ENCODE data around the gene BLM. TPM values are rescaled to one million over a fixed set of nuclear protein-coding genes. Genes with fewer than 3 reads are reported as not detected.

Gene BLM
- total RNA-seq, 2 experiments from 2014 or later: 59.5 to 73.7 TPM

DNA sequence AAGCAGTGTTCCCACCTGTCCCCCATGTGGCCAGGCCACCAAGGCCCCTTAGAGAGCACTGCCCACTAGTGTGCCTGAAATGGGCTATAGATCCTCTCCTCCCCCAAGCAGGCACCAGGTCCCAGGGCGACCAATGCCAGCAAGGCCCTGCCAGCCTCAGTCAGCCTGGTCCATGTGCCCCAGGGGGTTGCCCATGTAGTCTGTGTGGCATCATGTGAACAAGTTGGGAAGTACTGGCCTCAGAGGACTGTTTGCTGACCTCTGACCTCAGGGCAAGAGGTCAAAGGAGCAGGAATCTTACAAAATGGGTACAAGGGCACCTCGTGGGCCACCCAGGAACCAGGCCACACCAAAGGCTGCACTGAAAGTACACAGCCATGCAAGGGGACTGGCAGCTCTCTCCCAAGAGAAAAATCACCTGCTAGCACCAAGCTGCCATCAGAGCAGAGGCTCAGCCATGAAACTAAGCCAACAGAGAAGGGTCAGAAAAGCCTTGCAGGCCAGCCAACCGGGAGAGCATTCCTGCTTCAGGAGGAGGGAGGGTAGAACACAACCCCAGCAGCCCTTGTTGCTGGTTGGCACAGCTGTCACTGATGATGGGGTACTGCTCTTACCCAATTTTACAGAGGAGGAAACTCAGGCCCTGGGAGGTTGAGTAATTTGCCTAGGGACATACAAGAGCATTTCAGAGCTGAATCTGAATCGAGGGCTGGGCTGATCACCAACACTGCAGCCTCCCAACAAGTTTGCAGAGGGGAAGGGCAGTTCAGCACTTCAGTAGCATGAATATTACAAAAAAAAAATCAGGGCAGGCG, 146.0 kb downstream of the BLM start:
- ATAC-seq (no peak), DNase-seq (no peak)
- Mint-ChIP-seq H3K4me1 (peaks cover 48% of the 10 kb centered on the region), H3K27ac (peak overlapping the region; percentile 85), H3K36me3 (ENCODE audit: low read depth) (no peaks in the 10 kb centered on the region), H3K27me3 (peaks cover 5% of the 10 kb centered on the region), H3K9me3 (ENCODE audit: low read depth) (no peaks in the 10 kb centered on the region), H3K4me3 (no peak overlapping the region)
- ChIA-PET POLR2A (interaction anchor here (1.0 to 1.6 kb wide), 7 partner anchors 9 to 48 kb away, joined by 4 to 13 read pairs (median 5); no protein-coding TSS in a partner anchor), CTCF (interaction anchor here (0.8 to 0.9 kb wide), 2 partner anchors 30 to 146 kb away, joined by 4 read pairs; partner anchors contain the start of gene BLM)
- intact Hi-C loops (cut with DNase I, micrococcal nuclease): no loop called here

DNA sequence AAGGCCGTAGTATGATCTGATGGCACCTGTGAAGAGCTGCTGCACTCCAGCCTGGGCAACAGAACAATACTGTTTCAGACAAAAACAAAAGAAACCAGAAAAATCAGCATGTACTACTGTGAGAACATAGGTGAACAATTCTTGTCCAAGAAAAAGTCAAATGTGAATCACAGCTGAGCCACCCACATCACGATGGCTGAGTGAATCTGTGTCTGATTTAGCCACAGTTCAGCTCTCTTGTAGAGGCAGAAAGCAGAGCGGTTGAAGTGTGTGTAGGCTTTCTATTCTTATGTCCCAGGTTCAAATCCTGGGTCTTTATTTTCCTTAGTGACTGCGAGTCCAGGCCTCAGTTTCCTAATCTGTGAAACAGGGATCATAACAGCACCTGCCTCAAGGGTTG, 146.8 kb downstream of the BLM start:
- peaks cover 5% of the 10 kb centered on the region for H3K27me3 Mint-ChIP-seq
- CTCF ChIA-PET: interaction anchor here (0.5 to 1.0 kb wide), 5 partner anchors 18 to 493 kb away, joined by 3 to 4 read pairs (median 4); partner anchors contain the start of gene BLM
- ATAC-seq: peak; percentile 85
- H3K9me3 Mint-ChIP-seq (ENCODE audit: low read depth): no peaks in the 10 kb centered on the region
- H3K4me3 Mint-ChIP-seq: peak overlapping the region; percentile 21
- peaks cover 3% of the 10 kb centered on the region for H3K36me3 Mint-ChIP-seq (ENCODE audit: low read depth)
- H3K27ac Mint-ChIP-seq: peak overlapping the region; percentile 85
- POLR2A ChIA-PET: interaction anchor here (0.7 to 1.6 kb wide), 8 partner anchors 9 to 49 kb away, joined by 4 to 13 read pairs (median 4); no protein-coding TSS in a partner anchor
- DNase-seq: peak; percentile 73
- peaks cover 54% of the 10 kb centered on the region for H3K4me1 Mint-ChIP-seq
- intact Hi-C loops (cut with DNase I, micrococcal nuclease): no loop called here

DNA sequence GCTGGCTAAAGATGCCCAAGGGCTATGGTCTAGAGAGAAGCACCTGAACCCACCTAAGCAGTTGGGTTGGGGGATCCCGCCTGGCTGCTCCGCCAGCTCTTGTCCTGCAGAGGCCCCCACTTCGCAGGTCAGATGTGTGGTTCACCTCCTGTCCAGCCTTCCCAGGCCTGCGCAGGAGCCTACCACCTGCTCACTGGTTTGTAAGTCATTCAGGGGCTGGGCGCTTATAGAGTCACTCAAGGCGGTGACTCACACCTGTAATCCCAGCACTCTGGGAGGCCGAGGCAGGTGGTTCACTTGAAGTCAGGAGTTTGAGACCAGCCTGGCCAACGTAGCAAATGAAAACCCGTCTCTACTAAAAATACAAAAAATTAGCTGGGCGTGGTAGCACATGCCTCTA, 147.4 kb downstream of the BLM start:
- intact Hi-C loops (cut with DNase I, micrococcal nuclease): no loop called here
- H3K9me3 Mint-ChIP-seq (ENCODE audit: low read depth): no peaks in the 10 kb centered on the region
- H3K4me3 Mint-ChIP-seq: no peak overlapping the region
- ATAC-seq (peak; percentile 40), DNase-seq (peak; percentile 60)
- peaks cover 5% of the 10 kb centered on the region for H3K27me3 Mint-ChIP-seq
- peaks cover 4% of the 10 kb centered on the region for H3K36me3 Mint-ChIP-seq (ENCODE audit: low read depth)
- H3K27ac Mint-ChIP-seq: peak overlapping the region; percentile 85
- POLR2A ChIA-PET: interaction anchor here (0.7 to 1.6 kb wide), 8 partner anchors 8 to 50 kb away, joined by 4 to 13 read pairs (median 4); no protein-coding TSS in a partner anchor
- CTCF ChIA-PET: interaction anchor here (0.7 to 1.0 kb wide), 4 partner anchors 19 to 147 kb away, joined by 3 to 4 read pairs (median 4); partner anchors contain the start of gene BLM
- H3K4me1 Mint-ChIP-seq: peaks cover 56% of the 10 kb centered on the region

DNA sequence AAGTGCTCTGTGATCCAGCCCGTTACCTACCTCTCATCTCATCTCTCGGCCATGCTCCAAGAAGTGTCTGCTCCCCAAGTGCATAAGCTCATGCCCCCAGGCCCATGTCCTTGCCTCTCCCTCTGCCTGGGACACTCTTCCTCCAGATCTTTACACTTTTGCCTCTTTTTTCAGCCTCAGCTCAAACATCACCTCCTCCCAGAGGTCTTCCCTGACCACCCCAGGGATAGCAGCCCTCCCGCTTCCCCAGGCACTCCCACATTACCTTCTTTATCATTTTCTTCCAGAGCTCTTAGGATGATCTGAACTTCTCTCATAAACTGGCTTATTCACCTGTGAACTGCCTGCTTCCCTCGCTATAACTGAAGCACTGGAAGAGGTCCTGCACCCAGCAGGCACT, 148.6 kb downstream of the BLM start:
- ATAC-seq (no peak), DNase-seq (no peak)
- Mint-ChIP-seq H3K27ac (peak overlapping the region; percentile 63), H3K4me3 (no peak overlapping the region), H3K27me3 (peaks cover 5% of the 10 kb centered on the region), H3K36me3 (ENCODE audit: low read depth) (peaks cover 16% of the 10 kb centered on the region), H3K4me1 (peaks cover 64% of the 10 kb centered on the region), H3K9me3 (ENCODE audit: low read depth) (no peaks in the 10 kb centered on the region)
- ChIA-PET POLR2A (no interaction called here), CTCF (interaction anchor here (0.7 kb wide), 2 partner anchors 55 to 138 kb away, joined by 3 read pairs; no protein-coding TSS in a partner anchor)
- intact Hi-C loops (cut with DNase I, micrococcal nuclease): no loop called here

Other genes starting within 250 kb of the BLM start
- gene CRTC3, start 187.4 kb upstream of the BLM start, total RNA-seq: 10 to 100 TPM; 32.4 to 36.2 TPM
- gene FURIN, start 151.2 kb downstream of the BLM start, total RNA-seq: 100 to 1,000 TPM; 406 to 422 TPM
- gene FES, start 167.2 kb downstream of the BLM start, total RNA-seq: 10 to 100 TPM; 12.2 to 15.6 TPM
- 100 to 1,000 TPM in 1 of 2 experiments, 10 to 100 TPM in 1; 76.6 to 104 TPM for gene MAN2A2, start 186.0 kb downstream of the BLM start, total RNA-seq
- 10 to 100 TPM; 34.2 to 41.2 TPM for gene HDDC3, start 215.2 kb downstream of the BLM start, total RNA-seq
- gene UNC45A, start 217.9 kb downstream of the BLM start, total RNA-seq: 10 to 100 TPM; 51.4 to 65.6 TPM
- gene RCCD1, start 237.5 kb downstream of the BLM start, total RNA-seq: 10 to 100 TPM; 28.9 to 37.4 TPM

Data from activated CD4-positive, alpha-beta T cell treated with anti-CD3 and anti-CD28 coated beads for 36 hours (primary cell).